ENCODE results near the gene FAT4. TPM values are rescaled to one million over a fixed set of nuclear protein-coding genes. Genes with fewer than 3 reads are reported as not detected.

The FAT4 gene
- total and polyA plus RNA-seq, 2 of the 4 experiments (the other 2 are of a cell fraction): 6.8 to 37.5 TPM

DNA sequence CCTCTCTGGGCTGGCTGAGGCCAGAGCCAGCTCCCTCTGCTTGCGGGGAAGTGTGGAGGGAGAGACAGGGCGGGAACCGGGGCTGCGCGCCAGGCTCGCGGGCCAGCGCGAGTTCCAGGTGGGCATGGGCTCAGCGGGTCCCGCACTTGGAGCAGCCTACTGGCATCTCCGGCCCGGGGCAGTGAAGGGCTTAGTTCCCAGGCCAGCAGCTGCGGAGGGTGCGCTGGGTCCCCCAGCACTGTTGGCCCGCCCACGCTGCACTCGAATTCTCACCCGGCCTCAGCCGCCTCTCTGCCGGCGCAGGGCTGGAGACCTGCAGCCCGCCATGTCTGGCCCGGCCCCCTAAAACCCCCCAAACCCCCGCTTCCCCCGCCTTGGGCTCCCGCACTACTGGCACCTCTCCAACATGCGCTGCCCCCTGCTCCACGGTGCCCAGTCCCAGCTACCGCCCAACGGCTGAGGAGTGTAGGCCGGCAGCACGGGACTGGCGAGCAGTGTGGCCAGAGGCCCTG, 33.8 kb upstream of the FAT4 start:
- ChIA-PET CTCF (no interaction called here), POLR2A (ENCODE audit: unreplicated experiment) (interaction anchor here (0.6 kb wide), 1 partner anchor 947 kb away, joined by 3 read pairs; no protein-coding TSS in a partner anchor)
- BruUV-seq (replicated peaks): no TSS peak
- intact Hi-C loops (cut with micrococcal nuclease) (no loop called here), in situ Hi-C loops (cut with MboI; ENCODE audit: low sequenced_read_pairs) (no loop called here), dilution Hi-C loops (cut with HindIII; ENCODE audit: low sequenced_read_pairs, unreplicated experiment) (no loop called here)
- no peak overlapping the region for H3K14ac ChIP-seq (replicated peaks; ENCODE audit: low read depth, low read length)
- no peak overlapping the region for H3K9ac ChIP-seq (ENCODE audit: low read depth, low read length)
- DNase-seq: no peak
- H4K91ac ChIP-seq (ENCODE audit: insufficient read depth, low read depth, low read length): no peak overlapping the region
- H3K9me3 ChIP-seq (ENCODE audit: control insufficient read depth, insufficient read depth, low read length): no peaks in the 10 kb centered on the region
- no peak overlapping the region for H3K27ac ChIP-seq (ENCODE audit: insufficient read depth, low read length)
- no peak overlapping the region for H3K4me3 ChIP-seq (ENCODE audit: insufficient read depth, low read depth, low read length)
- no peak overlapping the region for H3K56ac ChIP-seq (ENCODE audit: extremely low read depth, insufficient read depth, low read length)
- no peaks in the 10 kb centered on the region for H3K9me1 ChIP-seq (ENCODE audit: insufficient read depth, low read length)
- no peaks in the 10 kb centered on the region for H4K20me1 ChIP-seq (ENCODE audit: insufficient read depth, low read length)
- 100% methylated on average over 15 of the region's 34 CpGs; no CpG with 5 or more reads in 1 of the 2 experiments for WGBS, 2 experiments (ENCODE audit: extremely low coverage in 2 of 2, insufficient read length in 1 of 2)
- no peak overlapping the region for H2BK120ac ChIP-seq (ENCODE audit: low read depth, low read length)
- no peak overlapping the region for H3K18ac ChIP-seq (ENCODE audit: low read depth, low read length)
- no peaks in the 10 kb centered on the region for H3K79me1 ChIP-seq (ENCODE audit: low read depth in 1 of 2, low read length in 2 of 2)
- H2AFZ ChIP-seq (replicated peaks; ENCODE audit: low read length, poor library complexity): no peak overlapping the region
- no peak overlapping the region for H2BK20ac ChIP-seq (ENCODE audit: low read depth, low read length)
- no peak for ATAC-seq (ENCODE audit: low read depth)
- no peak overlapping the region for H2AK5ac ChIP-seq (ENCODE audit: low read depth, low read length)
- H3K4me2 ChIP-seq (ENCODE audit: low read depth, low read length): no peak overlapping the region
- H2BK5ac ChIP-seq (ENCODE audit: low read depth, low read length, poor library complexity, severe bottlenecking): no peak overlapping the region
- no peaks in the 10 kb centered on the region for H3K27me3 ChIP-seq (ENCODE audit: control insufficient read depth, insufficient read depth, low read length)
- TF ChIP-seq RCOR1 (IDR thresholded peaks at IDR 0.05; ENCODE audit: insufficient replicate concordance, low read length) (no peak), RFX5 (IDR thresholded peaks at IDR 0.05; ENCODE audit: low read depth, low read length) (no peak), MAZ (IDR thresholded peaks at IDR 0.05; ENCODE audit: borderline replicate concordance, low read depth, low read length) (no peak), RAD21 (IDR thresholded peaks at IDR 0.05; ENCODE audit: low read length) (no peak), USF2 (IDR thresholded peaks at IDR 0.05; ENCODE audit: low read depth, low read length) (no peak), SMC3 (IDR thresholded peaks at IDR 0.05; ENCODE audit: low read depth, low read length) (no peak), NFE2L2 (IDR thresholded peaks at IDR 0.05; ENCODE audit: low read depth, low read length) (no peak), ELK1 (IDR thresholded peaks at IDR 0.05; ENCODE audit: borderline replicate concordance, low read depth, low read length) (no peak), CTCF (conservative IDR thresholded peaks at IDR 0.05; ENCODE audit: low read depth, low read length) (no peak), CHD1 (IDR thresholded peaks at IDR 0.05; ENCODE audit: low read depth, low read length) (no peak), MXI1 (IDR thresholded peaks at IDR 0.05; ENCODE audit: borderline replicate concordance, low read depth, low read length) (no peak), MAFK (IDR thresholded peaks at IDR 0.05; ENCODE audit: low read depth, low read length) (no peak), BHLHE40 (IDR thresholded peaks at IDR 0.05; ENCODE audit: low read depth, low read length) (no peak), POLR2A (IDR thresholded peaks at IDR 0.05; ENCODE audit: low read depth, low read length) (no peak), FOS (IDR thresholded peaks at IDR 0.05; ENCODE audit: low read depth, low read length) (no peak)
- H4K5ac ChIP-seq (ENCODE audit: low read depth, low read length): no peak overlapping the region
- H3K4me1 ChIP-seq (ENCODE audit: control insufficient read depth, insufficient read depth, low read length): no peaks in the 10 kb centered on the region
- H3K4ac ChIP-seq (ENCODE audit: low read depth, low read length): no peak overlapping the region
- no peak overlapping the region for H4K8ac ChIP-seq (ENCODE audit: low read depth in 2 of 2, low read length in 2 of 2)
- no peaks in the 10 kb centered on the region for H3K36me3 ChIP-seq (ENCODE audit: control insufficient read depth, insufficient read depth, low read length)
- no peak overlapping the region for H2AK9ac ChIP-seq (replicated peaks; ENCODE audit: low read depth, low read length, poor library complexity)
- H2BK15ac ChIP-seq (ENCODE audit: low read depth, low read length): no peak overlapping the region
- H3K23ac ChIP-seq (ENCODE audit: low read depth, low read length): no peak overlapping the region
